Epithelial cell of esophagus (primary cell): ENCODE results near the gene SIGLEC7.

Source experiments
- DNase-seq: peaks from one replicate; pipeline ENCODE4 v3.0.0; 2010; ENCODE audit warnings: low read depth
- H3K4me3 ChIP-seq: 2 replicates; pipeline ENCODE4 v1.5.1; 2011; ENCODE audit warnings: mild to moderate bottlenecking, low read length, control low read depth
- TF ChIP-seq, protein P1 (sequence below): IDR thresholded peaks from 2 replicates; pipeline ENCODE4 v1.5.1; 2011; ENCODE audit warnings: low read depth, mild to moderate bottlenecking, low read length, control low read depth, inconsistent platforms; ENCODE audit not compliant: insufficient read depth; ENCODE audit errors: missing control alignments

The SIGLEC7 gene

GRCh38 chr19:51097796-51098195 lies 44.3 kb upstream of the SIGLEC7 start:
- no peak overlapping the region for H3K4me3 ChIP-seq
- no peak for DNase-seq
- TF ChIP-seq, protein P1, sequence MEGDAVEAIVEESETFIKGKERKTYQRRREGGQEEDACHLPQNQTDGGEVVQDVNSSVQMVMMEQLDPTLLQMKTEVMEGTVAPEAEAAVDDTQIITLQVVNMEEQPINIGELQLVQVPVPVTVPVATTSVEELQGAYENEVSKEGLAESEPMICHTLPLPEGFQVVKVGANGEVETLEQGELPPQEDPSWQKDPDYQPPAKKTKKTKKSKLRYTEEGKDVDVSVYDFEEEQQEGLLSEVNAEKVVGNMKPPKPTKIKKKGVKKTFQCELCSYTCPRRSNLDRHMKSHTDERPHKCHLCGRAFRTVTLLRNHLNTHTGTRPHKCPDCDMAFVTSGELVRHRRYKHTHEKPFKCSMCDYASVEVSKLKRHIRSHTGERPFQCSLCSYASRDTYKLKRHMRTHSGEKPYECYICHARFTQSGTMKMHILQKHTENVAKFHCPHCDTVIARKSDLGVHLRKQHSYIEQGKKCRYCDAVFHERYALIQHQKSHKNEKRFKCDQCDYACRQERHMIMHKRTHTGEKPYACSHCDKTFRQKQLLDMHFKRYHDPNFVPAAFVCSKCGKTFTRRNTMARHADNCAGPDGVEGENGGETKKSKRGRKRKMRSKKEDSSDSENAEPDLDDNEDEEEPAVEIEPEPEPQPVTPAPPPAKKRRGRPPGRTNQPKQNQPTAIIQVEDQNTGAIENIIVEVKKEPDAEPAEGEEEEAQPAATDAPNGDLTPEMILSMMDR = no peak

- H3K4me3 ChIP-seq = no peak overlapping the region
- no peak for DNase-seq
- TF ChIP-seq, protein P1 = no peak
Observed at GRCh38 chr19:51098365-51099046, 43.6 kb upstream of the SIGLEC7 start.

DNA sequence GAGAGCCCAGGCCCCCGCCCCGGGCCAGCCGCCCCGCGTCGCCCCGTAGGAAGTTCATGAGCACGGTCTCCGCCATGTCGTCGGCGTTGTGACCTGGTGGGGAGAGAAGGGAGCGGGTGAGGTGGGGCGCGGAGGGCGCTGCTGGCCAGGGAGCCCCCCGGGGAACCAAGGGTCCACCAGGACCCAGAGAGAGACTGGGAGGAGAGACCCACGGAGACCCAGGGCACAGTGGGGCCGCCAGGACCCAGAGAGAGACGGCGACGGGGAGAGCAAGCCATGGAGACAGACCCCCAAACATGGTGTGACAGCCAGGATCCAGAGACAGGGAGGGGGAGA lies 43.1 kb upstream of the SIGLEC7 start:
- DNase-seq = no peak
- no peak overlapping the region for H3K4me3 ChIP-seq
- TF ChIP-seq, protein P1 = no peak

DNA sequence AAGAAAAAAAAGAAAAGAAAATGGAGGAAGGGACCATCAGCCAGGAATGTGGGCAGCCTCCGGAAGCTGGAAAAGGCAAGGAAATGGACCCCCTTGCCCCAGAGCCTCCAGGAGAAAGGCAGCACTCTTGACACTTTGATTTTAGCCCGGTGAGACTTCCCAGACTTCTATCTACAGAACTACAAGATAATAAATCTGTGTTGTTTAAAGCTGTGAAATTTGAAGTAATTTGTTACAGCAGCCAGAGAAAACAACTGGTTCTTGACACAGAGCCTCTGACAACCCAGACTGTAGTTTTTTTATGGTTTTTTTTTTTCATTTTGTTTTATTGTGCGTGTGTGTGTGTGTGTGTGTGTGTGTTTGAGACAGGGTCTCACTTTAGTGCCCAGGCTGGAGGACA lies 41.5 kb upstream of the SIGLEC7 start:
- H3K4me3 ChIP-seq = no peak overlapping the region
- DNase-seq = no peak
- TF ChIP-seq, protein P1 = no peak

GRCh38 chr19:51101171-51101865 lies 40.8 kb upstream of the SIGLEC7 start:
- no peak overlapping the region for H3K4me3 ChIP-seq
- TF ChIP-seq, protein P1 = no peak
- no peak for DNase-seq

- no peak for DNase-seq
- TF ChIP-seq, protein P1 = no peak
- no peak overlapping the region for H3K4me3 ChIP-seq
Observed at GRCh38 chr19:51102991-51103390, 39.1 kb upstream of the SIGLEC7 start.

DNA sequence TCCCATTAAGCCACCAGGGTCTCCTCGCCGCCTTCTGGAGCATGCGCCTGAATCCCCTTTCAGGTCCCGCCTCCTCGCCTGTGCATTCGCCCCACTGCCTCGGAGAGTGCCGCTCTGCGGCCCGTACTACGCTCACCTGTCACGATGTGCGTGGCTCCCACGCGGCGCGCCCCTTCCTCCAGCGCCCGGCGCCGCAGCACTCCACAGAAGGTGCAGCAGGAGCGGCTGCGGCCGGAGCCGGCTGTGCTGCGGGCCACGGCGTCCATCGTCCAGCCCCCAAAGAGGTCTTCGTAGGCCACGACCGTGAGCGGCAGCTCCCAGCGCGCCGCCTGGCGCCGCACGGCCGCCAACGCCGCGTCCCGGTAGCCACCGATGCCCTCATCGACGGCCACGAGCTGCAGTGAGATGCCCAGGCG lies 38.2 kb upstream of the SIGLEC7 start:
- DNase-seq = no peak
- TF ChIP-seq, protein P1 = no peak
- no peak overlapping the region for H3K4me3 ChIP-seq
